Dedifferentiated amniotic fluid mesenchymal stem cell (primary cell): ENCODE results near the gene VTI1A.
"Not testable (repeated sequence)": the region's sequence is repeated elsewhere in the genome, so short reads cannot be mapped to it uniquely, and the experiment has no call there.

Source experiments
- DNase-seq: peaks from one replicate; pipeline ENCODE4 v3.0.0-alpha.2; 2016; ENCODE audit errors: extremely low spot score

VTI1A gene

DNA sequence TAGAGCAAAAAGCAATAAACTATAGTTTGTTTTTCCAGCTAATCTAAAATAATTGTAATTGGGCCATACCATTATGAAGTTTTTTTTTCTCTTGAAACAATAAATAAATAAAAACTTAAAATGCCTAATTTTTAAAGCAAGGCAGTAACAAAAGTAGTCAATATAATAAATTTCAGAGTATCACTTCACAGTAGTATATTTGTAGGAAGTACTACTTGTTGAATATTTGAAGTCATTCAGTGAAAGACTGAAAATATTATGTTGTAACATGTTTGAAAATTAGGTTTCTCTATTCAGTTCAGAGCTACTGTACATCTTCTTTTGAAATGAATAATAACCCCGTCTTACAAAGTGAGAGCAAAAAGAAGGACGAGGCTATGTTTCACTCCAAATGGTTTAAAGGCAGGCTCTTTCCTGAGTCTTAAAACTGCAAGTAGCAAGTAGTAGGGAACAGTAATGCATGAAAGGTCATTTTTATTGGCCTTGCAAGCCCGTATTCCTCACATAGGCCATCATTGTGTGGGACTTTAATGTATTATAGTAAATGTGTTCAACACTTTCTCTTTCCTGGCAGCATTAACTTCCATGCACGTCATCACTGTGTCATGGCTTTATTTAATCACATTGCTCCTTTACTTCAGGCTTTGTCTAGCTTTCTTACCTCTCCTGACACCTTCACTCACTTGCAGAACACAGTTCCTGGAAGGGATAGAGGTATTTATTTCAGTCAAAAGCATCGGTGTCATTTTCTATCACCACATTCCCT lies 141.4 kb downstream of the VTI1A start:
- no peak for DNase-seq

DNA sequence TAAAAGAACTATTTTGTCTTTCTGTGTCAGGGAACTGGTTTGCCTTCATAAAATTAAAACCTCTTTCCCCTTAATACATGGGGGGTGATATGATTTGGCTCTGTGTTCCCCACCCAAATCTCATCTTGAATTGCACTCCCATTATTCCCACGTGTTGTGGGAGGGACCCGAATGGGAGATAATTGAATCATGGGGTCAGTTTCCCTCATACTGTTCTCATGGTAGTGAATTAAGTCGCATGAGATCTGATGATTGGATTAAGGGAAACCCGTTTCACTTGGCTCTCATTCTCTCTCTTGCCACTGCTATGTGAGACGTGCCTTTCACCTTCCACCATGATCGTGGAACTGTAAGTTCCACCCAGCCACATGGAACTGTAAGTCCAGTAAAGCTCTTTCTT lies 142.1 kb downstream of the VTI1A start:
- no peak for DNase-seq

DNA sequence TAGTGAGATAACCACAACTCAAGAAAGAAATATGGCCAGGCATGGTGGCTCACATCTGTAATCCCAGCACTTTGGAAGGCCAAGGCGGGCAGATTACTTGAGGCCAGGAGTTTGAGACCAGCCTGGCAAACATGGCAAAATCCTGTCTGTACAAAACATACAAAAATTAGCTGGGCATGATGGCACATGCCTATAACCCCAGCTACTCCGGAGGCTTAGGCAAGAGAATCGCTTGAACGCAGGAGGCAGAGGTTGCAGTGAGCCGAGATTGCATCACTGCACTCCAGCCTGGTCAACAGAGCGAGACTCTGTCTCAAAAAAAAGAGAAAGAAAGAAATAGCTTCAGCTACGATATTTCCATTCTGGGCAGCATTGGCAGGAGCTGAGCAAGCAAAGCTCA lies 143.8 kb downstream of the VTI1A start:
- not testable (repeated sequence) for DNase-seq

DNA sequence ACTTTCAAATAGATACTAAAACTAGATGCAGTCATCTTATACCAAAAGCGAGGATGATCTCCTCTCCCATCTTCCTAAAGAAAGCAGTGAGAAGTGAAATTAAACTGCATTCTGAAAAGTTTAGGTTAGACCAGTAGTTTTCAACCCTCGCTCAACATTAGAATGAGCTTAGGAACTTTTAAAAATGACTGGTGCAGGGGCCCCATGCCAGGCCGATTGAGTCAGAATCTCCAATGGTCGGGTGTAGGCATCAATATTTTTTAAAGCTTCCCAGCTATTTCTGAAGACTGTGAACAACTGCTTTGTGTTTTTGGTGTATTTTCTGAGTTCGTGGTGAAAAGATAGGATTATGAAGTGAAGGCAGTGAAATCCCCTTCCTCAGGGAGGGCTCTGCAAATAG lies 146.0 kb downstream of the VTI1A start:
- no peak for DNase-seq

DNA sequence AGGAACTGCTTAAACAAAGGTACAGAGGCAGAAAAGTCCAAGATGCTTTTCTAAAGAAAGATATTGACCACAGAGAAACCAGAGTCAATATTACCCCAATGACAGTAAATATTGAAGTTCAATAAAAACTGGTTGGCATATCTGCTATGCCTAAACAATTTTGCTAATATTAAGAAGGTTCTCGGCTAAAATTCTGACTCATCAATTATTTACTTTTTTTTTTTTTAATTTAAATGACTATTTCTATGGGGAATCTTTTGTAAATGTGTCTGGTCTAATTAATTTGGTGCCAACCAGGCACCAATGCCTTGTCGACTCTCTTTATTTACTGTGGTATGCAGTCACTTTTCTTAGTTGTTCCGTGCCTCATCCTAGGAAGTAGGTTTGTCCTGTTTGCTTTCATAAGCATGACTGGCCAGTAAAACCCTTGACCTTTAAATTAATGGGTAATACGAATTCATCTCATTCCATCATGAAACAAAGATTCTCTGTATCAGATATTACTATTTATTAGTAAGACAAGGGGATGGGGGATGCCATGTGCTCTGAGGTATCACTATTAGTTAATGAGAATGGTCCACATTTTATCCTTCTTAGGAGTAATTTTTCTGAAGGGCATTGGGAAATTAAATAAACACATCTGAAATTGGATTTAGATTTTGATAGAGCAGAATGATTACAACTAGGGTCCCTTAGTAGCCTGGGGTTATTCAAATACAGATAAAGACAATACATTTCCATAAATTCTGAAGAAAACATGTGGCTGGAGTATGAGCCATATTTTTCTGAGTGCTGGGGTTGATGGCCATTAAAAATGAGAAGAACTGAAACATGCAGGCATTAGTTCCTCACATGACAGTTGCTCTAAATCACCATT lies 154.4 kb downstream of the VTI1A start:
- DNase-seq = no peak

DNA sequence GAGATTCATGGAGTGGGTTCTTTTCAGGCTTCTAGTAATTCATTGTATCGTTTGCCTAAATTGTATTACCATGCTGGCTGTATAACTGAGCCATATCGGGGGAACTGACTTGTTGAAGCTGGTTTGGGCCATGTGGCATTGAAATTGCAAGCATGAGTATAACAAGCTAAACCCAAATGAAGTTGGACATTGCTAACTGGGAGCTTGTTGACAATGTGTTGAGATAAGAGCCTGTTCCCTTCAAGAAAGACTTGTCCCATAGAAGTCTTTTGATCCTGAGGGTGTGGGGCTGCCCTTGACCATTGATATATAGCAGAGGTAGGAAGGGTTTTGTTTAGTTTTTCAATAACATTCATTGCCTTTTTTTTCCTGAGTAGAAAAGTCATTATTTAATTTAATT lies 156.0 kb downstream of the VTI1A start:
- no peak for DNase-seq

DNA sequence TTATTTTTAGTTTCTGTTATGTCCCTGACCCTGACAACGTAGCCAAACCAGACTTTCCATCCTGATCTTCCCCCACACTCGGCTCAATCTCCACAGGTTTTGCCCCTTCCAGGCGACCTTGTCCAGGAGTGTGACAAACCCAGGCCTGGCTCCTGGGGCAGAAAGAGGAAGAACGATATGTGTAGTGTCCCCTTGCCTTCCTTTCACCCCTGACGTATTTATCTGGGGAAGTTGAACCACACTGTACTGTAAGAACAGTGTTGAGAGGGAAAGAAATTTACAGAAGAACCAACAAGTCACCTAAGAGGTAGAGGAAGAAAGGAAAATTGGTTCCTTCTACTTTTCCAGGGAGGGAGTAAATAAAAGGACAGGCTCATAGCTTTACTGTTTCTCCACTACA lies 158.0 kb downstream of the VTI1A start:
- DNase-seq = no peak

DNA sequence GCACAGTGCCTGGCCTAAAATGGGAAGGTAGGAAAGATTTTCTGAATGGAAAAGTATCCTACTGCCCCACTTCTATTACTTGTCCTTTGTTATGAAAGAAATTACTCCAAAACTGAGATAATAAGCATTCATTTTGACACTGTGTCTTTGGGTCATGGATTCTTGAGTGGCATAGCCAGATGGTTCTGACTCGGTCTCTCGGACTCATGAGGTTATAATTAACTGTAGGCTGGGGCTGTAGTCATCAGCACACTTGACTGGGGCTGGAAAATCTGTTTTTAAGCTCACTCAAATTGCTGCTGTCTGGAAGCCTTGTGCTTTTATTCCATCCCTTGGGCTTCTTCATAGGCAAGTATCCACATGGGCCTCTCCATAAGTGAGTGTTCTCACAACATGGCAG lies 160.5 kb downstream of the VTI1A start:
- no peak for DNase-seq

DNA sequence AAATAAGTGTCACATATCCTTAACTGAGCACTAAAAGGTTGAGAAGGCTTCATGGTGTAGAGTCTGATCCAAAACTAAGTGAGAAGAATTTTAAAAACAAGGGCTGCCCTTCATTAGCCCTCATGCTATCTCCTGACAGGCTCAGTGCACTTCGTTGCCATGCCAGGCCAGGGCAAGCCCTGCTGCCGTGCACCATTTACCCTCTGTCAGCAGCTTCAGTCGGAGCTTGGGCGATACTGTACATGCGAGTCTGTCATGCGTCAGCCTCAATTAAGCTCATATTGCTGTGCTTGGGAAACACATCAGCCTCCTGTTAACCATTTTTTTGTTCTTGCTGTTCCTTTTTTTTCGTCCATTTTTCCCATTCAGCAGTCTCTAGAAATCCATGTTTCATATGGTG lies 166.6 kb downstream of the VTI1A start:
- no peak for DNase-seq

DNA sequence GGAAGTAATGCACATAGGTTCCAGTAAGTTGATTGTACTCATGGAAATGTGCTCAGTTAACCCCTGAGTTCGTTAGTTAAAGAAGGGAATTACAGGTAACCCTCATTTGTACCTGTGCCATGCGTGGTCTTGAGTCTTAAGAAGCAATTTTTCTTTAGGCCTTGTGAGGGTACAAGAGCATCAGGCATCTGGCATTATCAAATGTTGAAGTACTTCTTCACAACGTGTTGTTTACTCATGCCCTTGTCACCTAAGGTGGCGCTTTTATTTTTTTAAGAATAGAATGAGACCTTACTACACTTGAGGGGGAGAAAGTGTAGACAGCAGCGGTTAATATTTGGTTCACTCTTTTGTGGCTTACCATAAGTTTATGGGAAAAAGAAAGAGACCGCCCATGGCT lies 167.1 kb downstream of the VTI1A start:
- DNase-seq = no peak

DNA sequence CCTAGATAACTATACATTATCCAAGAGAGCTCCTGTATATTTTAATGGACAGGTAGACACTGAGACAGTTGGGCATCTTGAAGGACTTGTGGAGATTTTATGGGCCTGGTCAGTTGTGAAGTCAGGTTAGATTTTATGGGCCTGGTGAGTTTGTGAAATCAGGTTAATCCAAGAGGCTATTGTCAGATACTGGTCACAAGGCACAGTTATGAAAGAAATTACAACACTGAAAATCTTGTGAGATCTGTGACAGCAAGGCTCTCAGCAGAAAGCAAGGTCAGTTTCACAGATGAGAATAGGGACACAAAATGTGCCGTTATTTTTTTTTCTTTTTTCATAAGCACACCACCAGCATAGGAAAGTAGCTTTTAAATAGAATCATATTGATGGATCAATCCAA lies 167.6 kb downstream of the VTI1A start:
- no peak for DNase-seq

DNA sequence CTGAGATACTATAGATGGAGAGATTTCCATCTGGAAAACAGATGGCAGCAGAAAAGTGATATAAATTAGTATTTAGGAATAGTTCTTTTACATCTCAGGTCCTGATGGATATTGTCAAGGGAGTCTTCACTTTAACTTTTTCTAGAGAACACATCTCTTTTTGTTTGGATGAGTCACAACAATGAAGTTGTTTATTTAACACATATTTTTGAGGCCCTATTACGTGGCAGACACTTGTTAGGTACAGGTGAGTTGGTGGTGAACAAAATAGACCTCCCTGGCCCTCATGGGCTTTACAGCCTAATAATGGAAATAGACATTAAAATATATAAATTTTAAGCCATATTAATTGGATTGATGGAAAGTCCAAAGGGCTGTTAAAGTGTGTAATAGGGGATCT lies 168.3 kb downstream of the VTI1A start:
- no peak for DNase-seq

DNA sequence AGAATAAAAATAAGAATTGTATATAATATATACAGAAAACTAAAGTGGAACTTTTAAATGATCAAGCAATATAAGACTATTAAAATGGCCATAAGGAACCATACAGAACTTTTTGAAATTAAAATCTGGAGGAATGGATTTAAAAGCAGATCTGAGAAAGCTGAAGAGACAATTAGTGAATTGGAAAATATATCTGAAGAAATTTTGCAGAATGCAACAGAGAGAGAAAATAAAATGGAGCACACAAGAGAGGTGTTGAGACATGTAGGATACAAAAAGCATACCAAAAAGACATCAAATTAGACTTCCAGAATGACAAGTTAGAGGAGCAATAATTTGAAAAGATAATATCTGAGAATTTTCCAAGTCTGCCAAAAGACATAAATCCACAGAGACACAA lies 169.6 kb downstream of the VTI1A start:
- no peak for DNase-seq

DNA sequence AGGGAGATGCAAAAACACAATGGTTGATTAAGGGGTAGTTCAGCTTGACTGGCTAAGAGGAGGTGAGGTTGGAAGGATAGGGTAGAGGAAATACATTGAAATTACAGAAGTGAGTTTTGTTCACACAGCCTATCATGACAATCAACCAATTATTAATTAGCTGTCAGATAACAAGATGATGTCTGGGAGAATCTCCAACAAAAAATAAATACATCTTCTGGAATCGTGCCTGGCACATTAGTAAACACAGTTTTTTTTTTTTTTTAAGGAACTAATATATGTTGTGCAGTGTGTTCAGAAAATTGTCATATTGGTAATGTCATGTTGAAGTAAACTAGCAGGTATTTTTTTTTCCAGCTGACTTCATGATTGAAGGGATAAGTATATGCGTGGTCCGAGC lies 171.8 kb downstream of the VTI1A start:
- no peak for DNase-seq

DNA sequence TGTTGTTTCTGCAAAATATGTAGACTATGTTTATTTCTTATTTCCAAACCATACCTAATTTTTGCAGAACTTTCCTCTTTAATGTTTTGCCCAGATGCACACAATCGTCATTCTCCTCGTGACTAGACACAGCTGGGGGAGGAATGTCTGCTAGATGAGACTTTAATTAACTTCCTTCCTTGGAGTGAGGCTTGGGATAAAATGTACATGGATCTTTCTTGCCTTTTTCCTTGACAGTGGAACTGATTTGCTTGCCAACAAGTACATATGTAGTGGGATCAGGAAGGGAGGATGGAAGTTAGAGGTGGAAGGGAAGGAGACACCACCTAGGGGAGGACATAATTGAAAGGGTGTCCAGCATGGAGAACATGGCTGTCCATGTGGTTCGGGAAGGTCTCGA lies 172.5 kb downstream of the VTI1A start:
- DNase-seq = no peak

DNA sequence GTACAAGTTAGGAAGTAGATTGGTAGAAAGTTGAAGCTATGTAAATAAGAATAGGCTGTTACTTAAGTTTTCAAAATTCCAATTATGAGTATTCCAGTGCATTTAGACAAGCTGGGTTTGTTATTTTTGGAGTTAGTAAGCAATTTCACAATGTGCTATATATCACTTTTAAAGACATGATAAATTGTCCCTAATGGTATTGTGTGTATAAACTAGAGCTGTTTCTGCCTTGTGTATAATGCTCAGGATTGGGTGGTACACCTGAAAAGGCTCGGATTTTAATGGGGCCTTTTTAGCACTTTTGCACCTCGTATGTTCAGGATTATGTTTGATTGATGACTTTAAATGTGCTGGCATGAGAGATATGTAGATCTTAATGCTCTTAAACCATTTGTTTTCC lies 175.8 kb downstream of the VTI1A start:
- DNase-seq = no peak

DNA sequence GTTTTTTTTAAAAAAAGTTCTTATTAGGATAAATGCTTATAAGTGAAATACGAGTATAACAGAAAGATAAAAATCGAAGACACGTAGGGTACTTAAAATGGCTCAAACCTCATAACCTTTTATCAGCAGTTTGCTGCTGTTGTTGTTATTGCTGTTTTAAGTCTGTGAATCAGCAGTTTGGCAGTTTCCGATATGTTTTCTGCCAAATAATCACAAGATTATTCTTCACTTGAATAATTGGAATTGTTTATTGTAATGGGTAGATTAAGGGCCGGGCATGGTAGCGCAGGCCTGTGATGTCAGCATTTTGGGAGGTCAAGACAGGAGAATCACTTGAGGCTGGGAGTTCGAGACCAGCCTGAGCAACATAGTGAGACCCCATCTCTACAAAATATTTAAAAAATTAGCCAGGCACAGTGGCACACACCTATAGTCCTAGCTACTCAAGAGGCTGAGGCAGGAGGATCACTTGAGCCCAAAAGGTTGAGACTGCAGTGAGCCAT lies 177.6 kb downstream of the VTI1A start:
- DNase-seq = no peak

DNA sequence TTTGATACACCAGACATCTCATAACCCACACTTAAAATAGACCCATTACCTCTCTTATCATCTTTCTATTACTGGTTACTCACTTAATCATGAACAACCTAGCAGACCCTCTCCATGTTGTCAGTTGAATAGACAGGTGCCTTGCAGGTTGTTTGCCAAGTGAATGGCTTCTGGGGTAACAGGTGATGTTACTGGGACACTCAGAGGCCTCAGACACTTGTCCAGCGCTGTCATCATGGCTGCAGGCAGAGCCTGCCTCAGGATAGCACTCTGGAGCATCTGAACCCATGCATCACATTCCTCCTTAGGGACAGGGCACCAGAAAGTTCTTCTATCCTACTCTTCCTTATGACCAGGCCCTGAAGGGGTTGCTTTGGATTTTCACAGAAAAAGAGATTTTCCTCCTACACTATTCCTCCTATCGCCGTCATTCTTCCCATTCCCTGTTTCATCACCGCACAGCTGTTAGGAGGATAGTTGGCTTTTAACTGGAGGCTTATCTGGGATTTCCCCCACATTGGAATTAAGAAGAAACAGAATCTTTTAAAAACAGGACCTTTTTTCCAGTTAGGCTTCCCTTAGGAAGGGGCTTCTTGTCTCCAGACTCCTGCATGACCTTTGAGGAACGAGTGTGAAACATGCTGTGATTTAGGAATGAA lies 182.1 kb downstream of the VTI1A start:
- DNase-seq = no peak

DNA sequence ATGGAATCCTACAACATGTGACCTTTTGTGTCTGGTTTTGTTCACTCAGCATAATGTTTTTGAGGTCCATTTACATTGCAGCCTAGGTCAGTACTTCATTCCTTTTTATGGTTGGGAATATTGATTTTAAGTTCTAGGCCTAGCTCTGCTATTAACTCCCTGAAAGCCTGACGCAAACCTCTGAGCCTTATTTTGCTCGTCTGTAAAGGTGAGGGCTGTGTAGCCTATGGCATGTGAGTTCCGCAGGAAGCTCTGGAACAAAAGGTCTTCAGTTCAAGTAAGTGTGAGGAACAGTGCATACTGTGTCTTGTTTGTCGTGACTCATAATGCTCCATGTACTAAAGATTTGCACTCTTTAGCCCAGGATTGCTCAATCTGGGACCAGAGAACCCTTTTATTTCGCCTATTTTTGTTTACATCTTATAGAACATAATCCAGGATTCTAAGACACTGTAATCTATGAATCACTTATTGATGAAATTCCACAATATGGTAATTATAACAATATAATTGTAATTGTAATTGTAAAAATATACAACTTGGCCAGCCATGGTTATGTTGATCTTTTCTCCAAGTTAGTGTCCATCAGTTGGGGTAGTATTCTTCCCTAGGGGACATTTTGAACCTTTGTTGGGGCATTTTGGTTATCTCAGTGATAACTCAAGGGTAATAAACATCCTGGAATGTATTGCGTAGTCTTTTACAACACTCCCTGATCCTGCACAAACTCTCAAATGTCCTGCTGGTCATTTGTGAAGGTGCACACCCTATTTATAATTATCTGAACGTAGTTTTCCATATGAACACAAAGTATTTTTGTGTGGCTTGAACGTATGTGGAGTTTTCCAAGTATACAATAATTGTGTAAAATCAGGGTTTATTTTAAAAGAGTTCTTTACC lies 184.7 kb downstream of the VTI1A start:
- DNase-seq = no peak

DNA sequence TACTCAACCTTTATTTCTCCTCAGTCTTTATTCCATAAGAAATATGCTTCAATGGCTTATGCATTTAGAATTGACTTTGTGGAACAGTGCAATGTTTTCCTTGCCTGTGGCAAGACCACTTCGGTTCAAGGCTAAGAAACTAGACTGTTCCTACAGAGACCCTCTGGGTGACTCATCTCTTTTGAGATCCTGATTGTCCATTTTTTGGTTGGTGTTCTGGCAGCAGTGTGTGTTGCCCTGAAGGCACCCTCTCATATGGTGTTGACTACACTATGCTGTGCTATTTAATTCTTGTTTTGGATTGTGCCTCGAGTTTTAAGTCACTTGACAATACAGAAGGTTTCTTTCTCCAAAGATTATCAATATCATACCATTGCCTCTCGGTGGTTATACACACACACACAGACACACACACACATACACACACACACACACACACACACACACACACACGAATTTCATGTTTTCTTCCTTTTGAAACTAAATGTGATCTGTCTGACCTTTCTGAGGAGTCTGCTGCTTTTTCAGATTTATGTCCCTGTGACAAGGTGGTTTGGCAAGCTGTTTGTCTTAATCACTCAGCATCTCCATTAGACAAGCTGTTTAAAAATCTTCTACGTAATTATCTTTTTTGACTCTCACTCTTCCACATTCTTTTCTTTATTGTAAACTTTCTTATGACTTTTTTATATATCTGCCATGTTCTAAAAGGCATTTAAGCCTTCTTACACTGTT lies 187.2 kb downstream of the VTI1A start:
- peak; percentile 23 for DNase-seq

DNA sequence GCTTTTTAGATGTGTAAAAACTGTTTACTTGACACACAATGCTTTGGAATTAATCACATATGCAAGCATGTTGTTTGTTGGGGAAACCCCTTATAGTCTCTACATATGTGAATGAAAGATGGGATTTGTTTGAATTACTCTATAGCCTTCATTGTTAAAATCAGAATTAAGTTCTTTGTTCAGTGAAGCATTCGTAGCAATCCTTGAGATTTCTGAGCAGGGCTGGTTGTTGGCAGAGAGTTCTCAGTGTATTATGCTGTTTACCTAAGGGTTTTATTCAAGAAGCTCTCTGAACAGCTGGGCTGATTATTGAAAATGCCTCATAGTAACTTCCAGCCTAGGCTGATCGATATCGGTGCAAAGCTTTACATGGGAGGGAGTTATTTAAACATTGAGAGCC lies 190.9 kb downstream of the VTI1A start:
- DNase-seq = no peak
